K562 (cell line): Measurements from ENCODE around the gene EMC1. TPM values are rescaled to one million over a fixed set of nuclear protein-coding genes. Genes with fewer than 3 reads are reported as not detected.
A peak's percentile ranks its signal among the peaks of the same experiment; 100 is the strongest.

ENCODE experiments used
- AFF1 ChIP-seq, 2 experiments: fragments of 450-650 bp; IDR thresholded peaks; 2 replicates each; pipeline ENCODE4 v1.6.1; 2018; ENCODE audit warnings: mild to moderate bottlenecking in 2 of 2, low read depth in 1 of 2; ENCODE audit not compliant: partially characterized antibody in 2 of 2
- EWSR1 ChIP-seq: fragments of 450-650 bp; IDR thresholded peaks from 2 replicates; pipeline ENCODE4 v1.6.1; 2018; ENCODE audit warnings: borderline replicate concordance, mild to moderate bottlenecking, low read depth, moderate library complexity; ENCODE audit not compliant: partially characterized antibody
- FOXJ2 ChIP-seq: fragments of 200-800 bp; sonication (Bioruptor generic); IDR thresholded peaks from 2 replicates; pipeline ENCODE4 v1.6.1; 2016; ENCODE audit warnings: missing genetic modification characterization, missing compliant biosample characterization
- HCFC1 ChIP-seq: IDR thresholded peaks from 2 replicates; pipeline ENCODE4 v1.6.1; 2012; ENCODE audit warnings: low read depth, low read length, improper control_type of control experiment
- HMBOX1 ChIP-seq: sonication (generic); IDR thresholded peaks from 2 replicates; pipeline ENCODE4 v1.6.1; 2016
- MAFK ChIP-seq: IDR thresholded peaks from 2 replicates; pipeline ENCODE4 v1.6.1; 2011; ENCODE audit warnings: low read length, improper control_type of control experiment
- NFE2L1 ChIP-seq: fragments of 450-650 bp; IDR thresholded peaks from 2 replicates; pipeline ENCODE4 v1.6.1; 2016; ENCODE audit warnings: missing genetic modification characterization, low read depth, mild to moderate bottlenecking, missing compliant biosample characterization, moderate library complexity, borderline replicate concordance
- NFIC ChIP-seq: fragments of 450-650 bp; IDR thresholded peaks from 2 replicates; pipeline ENCODE4 v1.6.1; 2017; ENCODE audit warnings: mild to moderate bottlenecking, inconsistent platforms
- PBX2 ChIP-seq, 2 experiments: IDR thresholded peaks in 1 of 2; conservative IDR thresholded peaks in 1 of 2; 2 replicates each; pipeline ENCODE4 v1.6.1; 2016; ENCODE audit warnings: low read depth in 2 of 2, mild to moderate bottlenecking in 1 of 2, missing compliant biosample characterization in 1 of 2, missing genetic modification characterization in 1 of 2, moderate library complexity in 1 of 2
- TAL1 ChIP-seq: fragments of 450-650 bp; IDR thresholded peaks from 2 replicates; pipeline ENCODE4 v1.6.1; 2016; ENCODE audit warnings: mild to moderate bottlenecking
- ZBTB49 ChIP-seq: sonication (generic); formaldehyde crosslinking; IDR thresholded peaks from 2 replicates; pipeline ENCODE4 v1.8.0; 2022; ENCODE audit warnings: missing genetic modification reagents, mild to moderate bottlenecking, borderline replicate concordance
- ZFP30 ChIP-seq: fragments of 250-450 bp; sonication (Bioruptor Pico); IDR thresholded peaks from 2 replicates; pipeline ENCODE4 v1.8.0; 2022; ENCODE audit warnings: moderate library complexity, mild to moderate bottlenecking, inconsistent platforms, borderline replicate concordance
- ZNF184 ChIP-seq: sonication (generic); formaldehyde crosslinking; IDR thresholded peaks from 2 replicates; pipeline ENCODE4 v1.5.0; 2020; ENCODE audit warnings: missing genetic modification reagents
- ZNF740 ChIP-seq, 3 experiments: fragments of 200-800 bp in 1 of 3; sonication (Bioruptor generic) in 1 of 3; sonication (generic) in 1 of 3; formaldehyde crosslinking in 1 of 3; IDR thresholded peaks; 2 replicates each; pipeline versions ENCODE4 v1.6.1 to v1.8.0; 2016 to 2022; ENCODE audit warnings: mild to moderate bottlenecking in 2 of 3, missing compliant biosample characterization in 2 of 3, missing genetic modification characterization in 2 of 3, missing genetic modification reagents in 1 of 3
- ZNF75A ChIP-seq: fragments of 450-650 bp; formaldehyde crosslinking; IDR thresholded peaks from 2 replicates; pipeline ENCODE4 v1.4.0; 2020; ENCODE audit warnings: mild to moderate bottlenecking
- polyA plus RNA-seq, 8 experiments: library from polyadenylated mRNA; depleted of rRNA in 4 of 8; stranded (reverse) in 5 of 8; unstranded in 3 of 8; fragments of >200 nt; fragmentation: Nextera tagmentation in 2 of 8; fragmentation: Illumina TruSeq in 1 of 8; extraction: Ambion mirVana in 2 of 8; extraction: Trizol in 1 of 8; gene quantifications; 2 replicates each; pipeline versions ENCODE4 v1.2.1 to v1.2.3, GENCODE V29; 2011 to 2014; ENCODE audit warnings: inconsistent platforms in 1 of 8, missing spikeins in 1 of 8
- total RNA-seq, 7 experiments: library from RNA; depleted of rRNA in 6 of 7; stranded (reverse); fragments of >200 nt in 6 of 7; fragmentation: Illumina TruSeq in 2 of 7; extraction: Trizol in 2 of 7; gene quantifications; 2 replicates each; pipeline versions ENCODE4 v1.2.1 to v1.2.3, GENCODE V29; 2011 to 2021; ENCODE audit warnings: low replicate concordance in 1 of 7

The EMC1 gene
- total and polyA plus RNA-seq, 9 of the 15 experiments (the other 6 are each of a cell fraction or from before 2014, with no cell fraction given), result 17.8 to 88.2 (median 37.4) TPM

GRCh38 chr1:19250629-19251304, 557 bp downstream of the EMC1 start (continued):
- TF ChIP-seq ZNF740 (CRISPR knock-in tag; IDR thresholded peaks at IDR 0.05) (no peak), ZNF740 (tag; IDR thresholded peaks at IDR 0.05) (no peak), ZBTB49 (no peak), NFIC (no peak), HMBOX1 (peak; percentile 48), HCFC1 (no peak), AFF1 (IDR thresholded peaks at IDR 0.05; ENCODE audit: low read depth in 1 of 2, partially characterized antibody in 2 of 2) (no peak), PBX2 (CRISPR knock-in tag; IDR thresholded peaks at IDR 0.05; ENCODE audit: low read depth) (no peak), PBX2 (tag; conservative IDR thresholded peaks at IDR 0.05; ENCODE audit: low read depth) (no peak), ZNF184 (CRISPR knock-in tag) (no peak), FOXJ2 (tag) (no peak), MAFK (no peak), TAL1 (no peak), ZNF75A (CRISPR knock-in tag) (no peak), NFE2L1 (no peak), EWSR1 (no peak), ZFP30 (CRISPR knock-in tag) (no peak)
